Upper lobe of right lung (tissue), 1 donor: ENCODE data around the gene ASCC1. TPM values are rescaled to one million over a fixed set of nuclear protein-coding genes. Genes with fewer than 3 reads are reported as not detected.

Experiments
- ATAC-seq: fragments of 200-7000 bp; cut with Tn5 transposase; one replicate; pipeline ENCODE4 v1.9.1; 2020; ENCODE audit warnings: mild to moderate bottlenecking, moderate library complexity
- DNase-seq: peaks from one replicate; pipeline ENCODE4 v3.0.0-alpha.2; 2020
- H3K27ac ChIP-seq: fragments of 200-600 bp; one replicate; pipeline ENCODE4 v1.8.0; 2022
- H3K27me3 ChIP-seq: fragments of 200-600 bp; one replicate; pipeline ENCODE4 v1.8.0; 2022; ENCODE audit warnings: mild to moderate bottlenecking
- H3K36me3 ChIP-seq: fragments of 200-600 bp; one replicate; pipeline ENCODE4 v1.8.0; 2022
- H3K4me1 ChIP-seq: fragments of 200-600 bp; one replicate; pipeline ENCODE4 v1.8.0; 2022
- H3K4me3 ChIP-seq: fragments of 200-600 bp; one replicate; pipeline ENCODE4 v1.8.0; 2022; ENCODE audit warnings: mild to moderate bottlenecking
- H3K9me3 ChIP-seq: fragments of 200-600 bp; one replicate; pipeline ENCODE4 v1.8.0; 2022
- CTCF ChIP-seq: fragments of 200-600 bp; IDR thresholded peaks from one replicate; pipeline ENCODE4 v1.8.0; 2022; ENCODE audit warnings: antibody characterized with exemption
- intact Hi-C: fragments of 100-400 bp; cut with DNase I; formaldehyde crosslinking; loops from one replicate; pipeline ENCODE4 v1.11.0; 2022
- total RNA-seq: library from RNA; stranded (reverse); fragmentation: NEBNext Ultra II Directional; extraction: Animal tissue kit (Norgen Biotek cat#: 25700); gene quantifications from one replicate; pipeline ENCODE4 v1.2.1, GENCODE V29; 2021
- donor health status: DM: no; HTN: yes; CAD: no; lungs with severe emphysema.

The ASCC1 gene
- total RNA-seq, 1 donor from 2014 or later, result 27.4 TPM

DNA sequence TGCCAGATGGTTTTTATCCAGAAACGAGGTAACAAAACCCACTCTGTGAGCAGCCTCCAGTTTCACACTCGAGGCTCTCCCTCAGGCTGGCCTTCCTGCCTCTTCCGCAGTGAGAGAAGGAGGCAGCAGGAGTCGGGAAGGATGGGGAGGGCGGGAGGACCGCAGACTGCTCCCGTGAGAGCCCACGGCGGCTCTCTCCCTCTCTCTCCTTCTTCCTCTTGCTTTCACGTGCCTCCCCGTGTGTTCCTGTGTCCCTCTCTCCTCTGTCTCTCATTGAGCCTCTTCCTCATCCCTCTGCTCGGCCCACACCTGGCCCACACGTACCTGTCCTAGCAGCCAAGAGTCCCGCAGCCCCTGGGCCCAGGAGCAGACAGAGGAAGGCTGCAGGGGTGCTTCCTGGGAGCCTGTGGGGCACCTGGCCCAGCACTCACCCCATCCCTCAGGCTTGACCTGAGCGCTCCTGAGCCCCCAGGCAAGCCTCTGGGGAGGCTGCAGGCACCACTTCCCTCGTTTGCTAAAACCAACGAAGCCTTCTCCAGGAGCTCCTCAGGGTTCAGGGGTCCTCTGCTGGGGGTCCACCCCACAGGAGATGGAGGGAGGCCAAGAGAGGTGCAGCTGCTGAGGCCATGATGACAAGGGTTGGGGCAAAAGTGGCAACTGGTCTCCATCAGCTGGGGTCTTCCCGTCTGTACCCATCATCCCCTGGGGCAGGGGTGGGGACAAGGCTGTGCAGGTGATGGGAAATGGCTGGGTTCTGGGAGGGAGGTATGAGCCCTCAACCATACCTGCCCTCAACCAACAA, 141.3 kb downstream of the ASCC1 start:
- Histone ChIP-seq H3K9me3 (no peaks in the 10 kb centered on the region), H3K4me3 (no peak overlapping the region), H3K36me3 (no peaks in the 10 kb centered on the region), H3K27me3 (no peaks in the 10 kb centered on the region), H3K4me1 (peaks cover 5% of the 10 kb centered on the region), H3K27ac (no peak overlapping the region)
- DNase-seq (peak; percentile 50), ATAC-seq (no peak)
- intact Hi-C loops, result no loop called here
- no peak for TF ChIP-seq CTCF

GRCh38 chr10:72073708-72074573, 142.1 kb downstream of the ASCC1 start:
- DNase-seq (peak; percentile 40), ATAC-seq (no peak)
- peaks cover 5% of the 10 kb centered on the region for H3K4me1 ChIP-seq
- no peaks in the 10 kb centered on the region for H3K36me3 ChIP-seq
- no peaks in the 10 kb centered on the region for H3K27me3 ChIP-seq
- TF ChIP-seq CTCF, result no peak
- H3K27ac ChIP-seq, result no peak overlapping the region
- H3K9me3 ChIP-seq, result no peaks in the 10 kb centered on the region
- no peak overlapping the region for H3K4me3 ChIP-seq
- intact Hi-C loops, result no loop called here

GRCh38 chr10:72072639-72073038, 143.4 kb downstream of the ASCC1 start:
- H3K4me1 ChIP-seq, result peaks cover 5% of the 10 kb centered on the region
- no peaks in the 10 kb centered on the region for H3K27me3 ChIP-seq
- H3K36me3 ChIP-seq, result no peaks in the 10 kb centered on the region
- H3K9me3 ChIP-seq, result no peaks in the 10 kb centered on the region
- H3K27ac ChIP-seq, result no peak overlapping the region
- TF ChIP-seq CTCF, result no peak
- intact Hi-C loops, result no loop called here
- ATAC-seq (no peak), DNase-seq (peak; percentile 20)
- no peak overlapping the region for H3K4me3 ChIP-seq

DNA sequence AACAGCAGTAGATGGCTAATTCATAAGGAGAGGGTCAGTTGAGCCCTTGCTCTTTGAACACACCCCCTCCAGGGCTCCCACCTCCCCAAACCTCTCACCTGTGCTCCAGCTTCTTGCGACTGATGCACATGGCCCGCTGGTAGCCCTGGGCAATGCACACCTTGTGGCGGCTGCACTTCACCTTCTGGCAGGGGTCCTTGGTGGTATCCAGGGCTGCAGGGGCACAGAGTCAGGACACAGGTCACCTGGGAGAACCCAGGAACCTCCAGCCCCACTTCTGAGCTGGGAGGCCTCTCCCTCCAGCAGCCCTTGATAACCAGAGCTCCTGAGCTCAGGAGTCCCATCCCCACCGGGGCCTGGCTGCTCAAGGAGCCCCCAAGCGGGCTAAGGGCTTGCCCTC, 144.0 kb downstream of the ASCC1 start:
- Histone ChIP-seq H3K4me3 (no peak overlapping the region), H3K4me1 (peaks cover 5% of the 10 kb centered on the region), H3K27ac (no peak overlapping the region), H3K36me3 (no peaks in the 10 kb centered on the region), H3K9me3 (no peaks in the 10 kb centered on the region), H3K27me3 (no peaks in the 10 kb centered on the region)
- no peak for DNase-seq
- TF ChIP-seq CTCF, result no peak
- ATAC-seq, result no peak
- intact Hi-C loops, result no loop called here

DNA sequence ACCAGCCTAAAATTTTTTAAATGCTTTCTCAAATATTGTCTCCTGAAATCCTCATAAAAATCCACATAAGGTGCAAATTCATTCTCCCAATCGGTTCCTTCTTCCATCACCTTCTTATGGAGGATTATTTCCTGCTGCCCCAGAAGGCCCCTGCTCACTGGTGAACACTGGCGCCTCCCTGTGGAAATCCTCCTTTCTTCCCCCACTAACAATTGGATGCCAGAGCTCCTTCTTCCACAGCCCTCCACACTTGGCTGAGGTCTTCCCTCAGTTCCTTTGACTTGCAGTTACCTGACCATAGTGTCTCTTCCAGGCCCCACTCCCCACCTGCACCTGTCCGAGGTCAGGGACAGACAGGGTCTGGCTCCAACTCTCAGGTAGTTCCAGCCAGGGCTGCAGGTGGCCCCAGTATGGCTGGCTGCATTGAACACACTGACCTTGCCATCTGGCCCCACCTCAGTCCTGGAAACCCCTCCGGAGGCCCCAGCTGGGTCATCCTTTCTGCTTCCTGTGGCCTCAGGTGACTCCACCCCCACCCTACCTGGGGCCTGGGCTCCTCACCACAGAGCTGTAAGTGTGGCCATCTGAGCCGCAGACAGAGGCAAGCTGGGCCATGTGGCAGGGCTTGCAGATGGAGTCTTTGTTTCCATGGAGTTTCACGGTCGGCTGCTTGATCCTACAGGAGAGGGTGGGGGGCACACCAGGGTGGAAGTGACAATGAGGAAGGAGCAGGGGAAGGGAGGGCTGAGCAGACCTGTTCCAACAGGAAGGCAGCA, 146.1 kb downstream of the ASCC1 start:
- Histone ChIP-seq H3K4me3 (no peak overlapping the region), H3K36me3 (no peaks in the 10 kb centered on the region), H3K4me1 (peaks cover 5% of the 10 kb centered on the region), H3K27me3 (no peaks in the 10 kb centered on the region), H3K9me3 (no peaks in the 10 kb centered on the region), H3K27ac (no peak overlapping the region)
- intact Hi-C loops, result no loop called here
- TF ChIP-seq CTCF, result no peak
- ATAC-seq (no peak), DNase-seq (no peak)
